Erythroblast (primary cell): Measurements from ENCODE around the gene OPCML.

Experiments used
- GATA1 ChIP-seq: IDR thresholded peaks from 2 replicates; pipeline ENCODE4 v1.6.1; 2011; ENCODE audit warnings: low read depth, mild to moderate bottlenecking, control low read depth, low read length, moderate library complexity
- POLR2A ChIP-seq: IDR thresholded peaks from 2 replicates; pipeline ENCODE4 v1.6.1; 2011; ENCODE audit warnings: mild to moderate bottlenecking, low read length

DNA sequence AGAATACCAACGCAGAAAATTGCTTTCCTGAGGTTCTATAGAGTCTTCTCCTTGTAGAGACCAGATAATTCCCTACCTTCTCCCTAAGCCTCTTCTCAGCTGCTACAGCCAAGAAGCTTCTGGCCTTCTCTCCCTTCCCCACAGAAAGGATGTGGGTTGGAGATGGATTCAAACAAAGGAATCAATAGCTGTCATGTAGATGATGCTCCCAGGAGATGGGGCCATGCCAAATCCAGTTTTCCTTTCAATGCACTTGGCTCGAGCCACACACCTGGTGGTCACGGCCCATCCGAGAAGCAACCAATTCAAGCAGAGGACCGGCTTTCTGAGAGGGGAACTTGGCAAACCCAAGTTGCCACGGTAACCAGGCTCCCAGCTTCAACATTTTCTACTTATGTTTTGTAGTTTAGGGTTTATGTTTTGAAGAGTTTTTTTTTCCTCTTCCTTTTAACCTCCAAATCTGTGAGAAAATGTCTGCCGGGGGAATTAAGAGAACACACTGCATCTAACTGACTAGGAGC is 31.3 kb upstream of the OPCML start:
- TF ChIP-seq POLR2A (no peak), GATA1 (no peak)
